Activated CD4-positive, CD25-positive, alpha-beta regulatory T cell treated with anti-CD3 and anti-CD28 coated beads, Interleukin-2, amount 50 U/mL, for 24 hours (primary cell): ENCODE data around the gene GALNT11.

ENCODE experiments used
- ATAC-seq, 2 donors: fragments of 150-1000 bp; cut with Tn5 transposase; one replicate each; pipeline ENCODE4 v1.10.0; 2021; ENCODE audit warnings: mild to moderate bottlenecking in 1 of 2, moderate library complexity in 1 of 2

The GALNT11 gene

DNA sequence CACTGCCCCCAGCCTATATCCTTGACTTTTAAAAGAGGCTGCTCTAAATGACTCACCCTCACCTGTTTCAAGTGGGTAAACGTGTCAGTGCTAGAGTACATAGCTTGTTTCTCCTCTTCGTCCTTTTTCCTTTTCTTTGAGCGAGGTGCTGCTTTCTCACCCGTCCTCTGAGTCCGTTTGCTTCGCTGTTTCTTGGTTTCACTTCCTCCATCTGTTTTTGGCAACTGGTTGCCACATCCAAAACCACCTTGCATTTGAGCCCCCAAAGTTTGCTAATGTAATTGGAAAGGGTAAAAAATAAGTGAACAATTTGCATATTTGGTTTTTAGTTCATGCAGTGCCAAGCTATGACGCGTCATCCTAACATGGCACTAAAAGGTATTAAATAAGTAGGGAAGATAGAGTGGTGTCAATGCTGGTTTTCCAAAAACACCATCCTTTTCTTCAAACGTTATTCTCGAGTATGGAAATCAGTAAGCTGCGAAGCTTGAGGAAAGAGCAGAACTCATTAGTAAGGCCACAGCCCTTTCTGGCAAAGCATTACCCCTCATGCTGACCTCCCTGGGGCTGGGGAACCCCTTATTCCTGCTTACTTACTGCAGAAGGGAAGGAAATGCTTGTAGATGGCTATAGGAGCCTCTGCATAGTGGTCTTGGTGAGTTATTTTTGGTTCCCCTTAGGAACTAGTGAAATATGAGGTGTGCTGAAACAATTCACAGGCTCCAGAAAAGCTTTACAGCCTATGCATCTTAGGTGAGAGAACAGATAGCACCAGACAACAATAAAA is 133.5 kb downstream of the GALNT11 start:
- ATAC-seq, result peak; percentile 63 to 66

DNA sequence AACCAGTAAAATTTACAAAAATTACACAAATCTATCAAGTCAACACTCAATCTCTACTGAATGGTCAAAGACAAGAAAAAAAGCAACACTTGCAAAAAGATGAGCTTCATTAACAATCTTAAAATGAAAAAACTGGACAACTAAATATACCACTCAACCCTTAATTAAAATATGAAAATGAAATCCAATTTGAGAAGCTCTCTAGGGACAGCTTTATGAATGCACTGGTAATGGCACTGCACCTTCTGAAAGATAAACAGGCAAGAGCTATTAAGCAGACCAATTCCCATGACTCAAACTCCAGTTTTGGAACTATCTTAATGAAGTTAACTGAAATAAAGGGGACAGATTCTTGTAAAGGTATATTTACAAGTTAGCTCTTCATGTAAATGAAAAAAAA is 135.7 kb downstream of the GALNT11 start:
- ATAC-seq, result no peak

DNA sequence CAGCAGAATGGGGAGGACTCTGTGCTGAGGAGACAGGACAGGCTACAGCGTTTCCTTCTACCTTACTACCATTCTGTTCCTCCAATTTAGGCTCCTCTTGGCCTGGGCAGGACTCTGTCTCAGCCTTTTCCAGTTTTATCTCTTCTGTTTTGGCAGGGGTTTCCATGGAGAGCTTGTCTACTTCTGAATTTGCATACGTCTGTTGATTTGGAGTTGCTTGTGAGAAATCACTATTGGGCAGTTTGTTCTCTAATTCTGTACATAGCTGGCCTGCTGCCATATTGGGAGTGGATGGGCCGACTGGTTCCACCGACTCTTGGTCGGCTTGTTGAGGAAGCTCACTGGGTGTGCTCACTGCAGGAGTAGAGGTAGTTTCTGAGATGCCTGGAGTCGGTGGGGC is 136.8 kb downstream of the GALNT11 start:
- ATAC-seq, result no peak
